BLaER1 (cell line): ENCODE results near the gene BIRC3.

Experiments used
- H3K27ac ChIP-seq: shearing (Covaris generic); formaldehyde crosslinking; 2 replicates; pipeline ENCODE4 v1.8.1; 2022
- H3K27me3 ChIP-seq: shearing (Covaris generic); formaldehyde crosslinking; 2 replicates; pipeline ENCODE4 v1.8.1; 2022
- H3K36me3 ChIP-seq: shearing (Covaris generic); formaldehyde crosslinking; 2 replicates; pipeline ENCODE4 v1.8.1; 2022
- H3K4me1 ChIP-seq: shearing (Covaris generic); formaldehyde crosslinking; 2 replicates; pipeline ENCODE4 v1.8.1; 2022
- H3K4me2 ChIP-seq: shearing (Covaris generic); formaldehyde crosslinking; 2 replicates; pipeline ENCODE4 v1.8.1; 2022
- H3K4me3 ChIP-seq: shearing (Covaris generic); formaldehyde crosslinking; 2 replicates; pipeline ENCODE4 v1.8.1; 2022
- H3K9ac ChIP-seq: shearing (Covaris generic); formaldehyde crosslinking; 2 replicates; pipeline ENCODE4 v1.8.1; 2022
- H3K9me3 ChIP-seq: shearing (Covaris generic); formaldehyde crosslinking; 2 replicates; pipeline ENCODE4 v1.8.1; 2022
- H4K20me1 ChIP-seq: shearing (Covaris generic); formaldehyde crosslinking; 2 replicates; pipeline ENCODE4 v1.8.1; 2022
- Cebpa-rat ChIP-seq: shearing (Covaris generic); IDR thresholded peaks from 2 replicates; pipeline ENCODE4 v1.8.1; 2022

The BIRC3 gene

GRCh38 chr11:102343809-102344208 lies 26.5 kb downstream of the BIRC3 start:
- Histone ChIP-seq H3K4me1 (peaks cover 27% of the 10 kb centered on the region), H3K4me3 (no peak overlapping the region), H3K4me2 (no peak overlapping the region), H3K27me3 (no peaks in the 10 kb centered on the region), H3K9me3 (no peaks in the 10 kb centered on the region), H3K36me3 (no peaks in the 10 kb centered on the region), H3K9ac (no peak overlapping the region), H4K20me1 (no peaks in the 10 kb centered on the region), H3K27ac (no peak overlapping the region)
- no peak for TF ChIP-seq Cebpa-rat

- peaks cover 11% of the 10 kb centered on the region; the same call in 1 of the 2 replicates for H3K36me3 ChIP-seq
- H3K4me3 ChIP-seq: peak overlapping the region; percentile 80
- no peaks in the 10 kb centered on the region for H3K9me3 ChIP-seq
- H3K27ac ChIP-seq: no peak overlapping the region; the same call in 1 of the 2 replicates
- H3K4me2 ChIP-seq: peak overlapping the region; percentile 77
- H3K4me1 ChIP-seq: peaks cover 37% of the 10 kb centered on the region
- H3K27me3 ChIP-seq: no peaks in the 10 kb centered on the region
- TF ChIP-seq Cebpa-rat: no peak
- H4K20me1 ChIP-seq: no peaks in the 10 kb centered on the region
- H3K9ac ChIP-seq: no peak overlapping the region
These were observed 28.6 kb downstream of the BIRC3 start for GRCh38 chr11:102345904-102346303.

- Histone ChIP-seq H3K9me3 (no peaks in the 10 kb centered on the region), H3K27ac (peak overlapping the region; percentile 91), H3K9ac (peak overlapping the region; percentile 94), H3K36me3 (peaks cover 16% of the 10 kb centered on the region), H3K4me1 (peaks cover 37% of the 10 kb centered on the region), H3K27me3 (no peaks in the 10 kb centered on the region), H3K4me2 (peak overlapping the region; percentile 77), H4K20me1 (no peaks in the 10 kb centered on the region), H3K4me3 (peak overlapping the region; percentile 80)
- no peak for TF ChIP-seq Cebpa-rat
These were observed 29.1 kb downstream of the BIRC3 start for GRCh38 chr11:102346456-102346747.

- Histone ChIP-seq H3K4me3 (peak within 1 kb of the TSS; percentile 80), H3K4me2 (peak within 1 kb of the TSS; percentile 88)
These were observed 29.6 kb downstream of the BIRC3 start, which contains the start of gene BIRC2 for GRCh38 chr11:102346748-102347461. BIRC2 (plus strand) TSS chr11:102347214; CDS start chr11:102349855, 2,641 bp downstream.

GRCh38 chr11:102347462-102348370 lies 30.4 kb downstream of the BIRC3 start:
- H3K9ac ChIP-seq: peak overlapping the region; percentile 94
- peaks cover 23% of the 10 kb centered on the region for H3K36me3 ChIP-seq
- H4K20me1 ChIP-seq: no peaks in the 10 kb centered on the region
- peaks cover 37% of the 10 kb centered on the region for H3K4me1 ChIP-seq
- H3K4me2 ChIP-seq: peak overlapping the region; percentile 88
- H3K27me3 ChIP-seq: no peaks in the 10 kb centered on the region
- H3K4me3 ChIP-seq: peak overlapping the region; percentile 80
- no peaks in the 10 kb centered on the region for H3K9me3 ChIP-seq
- peak overlapping the region; percentile 91 for H3K27ac ChIP-seq
- no peak for TF ChIP-seq Cebpa-rat

More at GRCh38 chr11:102346748-102347461, 29.6 kb downstream of the BIRC3 start, which contains the start of gene BIRC2:
- H3K27me3 ChIP-seq: no peaks in the 10 kb centered on the region
- H3K36me3 ChIP-seq: peaks cover 17% of the 10 kb centered on the region
- H3K9me3 ChIP-seq: no peaks in the 10 kb centered on the region
- H3K4me1 ChIP-seq: peaks cover 37% of the 10 kb centered on the region
- peak within 1 kb of the TSS; percentile 94 for H3K9ac ChIP-seq
- TF ChIP-seq Cebpa-rat: no peak
- no peaks in the 10 kb centered on the region for H4K20me1 ChIP-seq
- peak within 1 kb of the TSS; percentile 91 for H3K27ac ChIP-seq

- no peak overlapping the region for H3K4me3 ChIP-seq
- no peaks in the 10 kb centered on the region for H3K27me3 ChIP-seq
- peaks cover 13% of the 10 kb centered on the region for H4K20me1 ChIP-seq
- H3K36me3 ChIP-seq: peaks cover 68% of the 10 kb centered on the region
- no peak overlapping the region for H3K4me2 ChIP-seq
- peaks cover 17% of the 10 kb centered on the region for H3K4me1 ChIP-seq
- H3K27ac ChIP-seq: no peak overlapping the region
- TF ChIP-seq Cebpa-rat: no peak
- H3K9ac ChIP-seq: no peak overlapping the region
- H3K9me3 ChIP-seq: peaks cover 50% of the 10 kb centered on the region
These were observed 39.8 kb downstream of the BIRC3 start for GRCh38 chr11:102357116-102357515.

- peaks cover 64% of the 10 kb centered on the region for H3K36me3 ChIP-seq
- peaks cover 18% of the 10 kb centered on the region for H3K4me1 ChIP-seq
- no peak overlapping the region for H3K27ac ChIP-seq
- H3K9me3 ChIP-seq: peaks cover 47% of the 10 kb centered on the region
- TF ChIP-seq Cebpa-rat: no peak
- no peak overlapping the region for H3K4me2 ChIP-seq
- H4K20me1 ChIP-seq: peaks cover 13% of the 10 kb centered on the region
- H3K4me3 ChIP-seq: no peak overlapping the region
- H3K27me3 ChIP-seq: no peaks in the 10 kb centered on the region
- no peak overlapping the region for H3K9ac ChIP-seq
These were observed 42.1 kb downstream of the BIRC3 start for GRCh38 chr11:102359372-102359771.

- H3K27ac ChIP-seq: no peak overlapping the region
These were observed 43.4 kb downstream of the BIRC3 start for GRCh38 chr11:102360681-102361080.

GRCh38 chr11:102361086-102362031 lies 44.1 kb downstream of the BIRC3 start:
- Histone ChIP-seq H3K27me3 (no peaks in the 10 kb centered on the region), H3K36me3 (peaks cover 67% of the 10 kb centered on the region), H3K4me2 (peak overlapping the region; percentile 68), H3K9me3 (peaks cover 30% of the 10 kb centered on the region), H3K9ac (no peak overlapping the region), H3K4me1 (peaks cover 18% of the 10 kb centered on the region), H4K20me1 (peaks cover 13% of the 10 kb centered on the region), H3K4me3 (no peak overlapping the region), H3K27ac (no peak overlapping the region)
- no peak for TF ChIP-seq Cebpa-rat

More at GRCh38 chr11:102360681-102361080, 43.4 kb downstream of the BIRC3 start:
- Histone ChIP-seq H3K36me3 (peaks cover 67% of the 10 kb centered on the region), H3K9me3 (peaks cover 36% of the 10 kb centered on the region), H3K4me2 (peak overlapping the region; percentile 68), H3K9ac (no peak overlapping the region), H3K27me3 (no peaks in the 10 kb centered on the region), H4K20me1 (peaks cover 13% of the 10 kb centered on the region), H3K4me1 (peaks cover 18% of the 10 kb centered on the region), H3K4me3 (no peak overlapping the region)
- TF ChIP-seq Cebpa-rat: no peak
